AG09319 (cell line): Measurements from ENCODE around the gene TSC1.

ENCODE experiments used
- DNase-seq: peaks from one replicate; pipeline ENCODE4 v3.0.0-alpha.2; 2010; ENCODE audit warnings: low read depth; ENCODE audit errors: extremely low read depth
- CTCF ChIP-seq: IDR thresholded peaks from 2 replicates; pipeline ENCODE4 v1.5.1; 2011; ENCODE audit warnings: low read depth, mild to moderate bottlenecking, inconsistent platforms, low read length, moderate library complexity

The TSC1 gene

GRCh38 chr9:132896906-132897305, 47.5 kb downstream of the TSC1 start:
- DNase-seq, result no peak
- TF ChIP-seq CTCF, result no peak

DNA sequence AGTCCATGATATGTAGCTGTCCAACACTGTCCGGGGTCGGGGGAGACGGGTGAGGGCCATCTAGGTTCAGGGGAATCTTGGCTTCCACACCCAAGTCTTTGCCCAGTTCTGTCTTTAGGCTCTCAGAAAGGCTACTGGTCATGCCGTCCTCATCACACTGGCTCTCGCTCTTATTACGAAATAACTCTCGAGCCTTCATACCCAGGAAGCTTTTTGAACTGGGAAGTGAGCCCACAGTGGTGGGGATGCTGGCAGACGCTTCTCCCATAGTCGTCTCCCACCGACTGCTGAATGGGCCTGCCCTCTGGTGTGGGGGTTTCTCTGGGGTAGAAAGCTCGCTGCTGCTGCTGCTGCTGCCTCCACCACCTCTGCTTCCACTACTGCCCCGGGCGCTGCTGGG, 48.2 kb downstream of the TSC1 start:
- no peak for DNase-seq
- TF ChIP-seq CTCF, result no peak

- no peak for DNase-seq
- TF ChIP-seq CTCF, result no peak
These were observed 49.3 kb downstream of the TSC1 start for GRCh38 chr9:132894862-132895835.

GRCh38 chr9:132894346-132894745, 50.1 kb downstream of the TSC1 start:
- no peak for TF ChIP-seq CTCF
- no peak for DNase-seq

DNA sequence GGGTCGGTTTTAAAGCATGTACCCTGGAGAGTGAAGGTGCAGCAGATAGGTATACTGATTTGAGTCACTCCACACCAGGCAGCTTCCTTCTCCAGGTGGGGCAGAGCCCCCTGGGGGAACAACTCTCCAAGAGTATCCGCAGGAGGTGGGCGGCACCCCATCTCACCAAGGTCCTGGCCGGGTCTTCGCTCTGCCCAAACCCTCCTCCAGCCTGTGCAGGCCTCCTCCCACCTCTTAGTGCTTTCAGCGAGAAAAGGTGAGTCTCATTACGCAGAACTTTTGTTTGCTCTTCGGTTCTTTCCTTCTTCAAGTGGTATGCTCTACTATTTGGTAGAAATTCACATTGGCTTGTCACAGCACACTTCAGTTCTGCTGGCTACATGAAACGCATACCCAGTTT, 52.0 kb downstream of the TSC1 start:
- TF ChIP-seq CTCF, result no peak
- no peak for DNase-seq

GRCh38 chr9:132888151-132888550, 56.3 kb downstream of the TSC1 start:
- no peak for DNase-seq
- TF ChIP-seq CTCF, result no peak

- TF ChIP-seq CTCF, result no peak
- no peak for DNase-seq
These were observed 57.0 kb downstream of the TSC1 start for GRCh38 chr9:132887181-132888120.
